ENCODE measurements around the gene DYNLT3.

Gene DYNLT3, protein sequence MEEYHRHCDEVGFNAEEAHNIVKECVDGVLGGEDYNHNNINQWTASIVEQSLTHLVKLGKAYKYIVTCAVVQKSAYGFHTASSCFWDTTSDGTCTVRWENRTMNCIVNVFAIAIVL

DNA sequence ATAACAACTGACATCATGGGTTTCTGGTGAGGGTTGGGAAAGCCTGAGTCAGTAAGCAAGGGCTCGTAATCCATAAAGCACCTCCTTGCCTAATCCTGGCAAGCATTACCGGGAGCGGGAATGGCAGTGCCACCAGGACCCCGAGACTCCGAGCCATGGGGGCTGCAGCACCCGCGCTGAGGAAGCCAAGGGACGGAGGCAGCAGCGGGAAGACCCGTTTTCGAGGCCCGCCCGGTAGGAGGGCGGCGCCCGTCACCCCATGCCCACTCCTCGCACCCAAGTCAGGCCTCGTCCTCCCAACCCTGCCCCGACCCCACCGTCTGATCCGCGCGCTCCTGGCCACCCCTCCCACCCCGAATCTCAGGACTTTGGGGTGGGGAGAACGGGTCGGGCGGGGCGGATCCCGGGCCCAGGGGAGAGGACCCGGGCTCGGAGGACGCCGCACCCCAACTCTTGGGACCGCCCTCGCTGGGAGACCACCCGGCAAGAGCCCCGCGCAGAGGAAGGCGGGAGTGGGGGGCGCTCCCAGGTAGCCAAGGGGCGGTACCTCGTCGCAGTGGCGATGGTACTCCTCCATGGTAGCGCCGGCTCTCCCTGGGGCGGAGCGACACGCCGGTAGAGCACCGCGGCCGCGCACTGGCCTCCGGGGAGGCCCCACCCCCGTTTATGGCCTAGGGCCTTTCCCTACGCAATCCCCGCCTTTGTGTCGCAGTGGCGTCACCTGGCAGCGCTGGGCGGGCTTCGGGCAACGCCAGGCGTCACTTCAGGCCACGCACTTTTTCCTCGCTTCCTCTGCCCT lies at the start of gene DYNLT3:
Gene DYNLT3, minus strand, starts transcription at position 638 of the 799 bp plus-strand sequence. Its CDS starts 61 bp downstream, at position 577.
- TF ChIP-seq, protein P1, sequence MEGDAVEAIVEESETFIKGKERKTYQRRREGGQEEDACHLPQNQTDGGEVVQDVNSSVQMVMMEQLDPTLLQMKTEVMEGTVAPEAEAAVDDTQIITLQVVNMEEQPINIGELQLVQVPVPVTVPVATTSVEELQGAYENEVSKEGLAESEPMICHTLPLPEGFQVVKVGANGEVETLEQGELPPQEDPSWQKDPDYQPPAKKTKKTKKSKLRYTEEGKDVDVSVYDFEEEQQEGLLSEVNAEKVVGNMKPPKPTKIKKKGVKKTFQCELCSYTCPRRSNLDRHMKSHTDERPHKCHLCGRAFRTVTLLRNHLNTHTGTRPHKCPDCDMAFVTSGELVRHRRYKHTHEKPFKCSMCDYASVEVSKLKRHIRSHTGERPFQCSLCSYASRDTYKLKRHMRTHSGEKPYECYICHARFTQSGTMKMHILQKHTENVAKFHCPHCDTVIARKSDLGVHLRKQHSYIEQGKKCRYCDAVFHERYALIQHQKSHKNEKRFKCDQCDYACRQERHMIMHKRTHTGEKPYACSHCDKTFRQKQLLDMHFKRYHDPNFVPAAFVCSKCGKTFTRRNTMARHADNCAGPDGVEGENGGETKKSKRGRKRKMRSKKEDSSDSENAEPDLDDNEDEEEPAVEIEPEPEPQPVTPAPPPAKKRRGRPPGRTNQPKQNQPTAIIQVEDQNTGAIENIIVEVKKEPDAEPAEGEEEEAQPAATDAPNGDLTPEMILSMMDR (IDR thresholded peaks at IDR 0.05; ENCODE audit: low read depth, low read length): no peak
- DNase-seq (ENCODE audit: low read depth in 2 of 2): peak; percentile 72 to 74
- peak within 1 kb of the TSS; percentile 74 for H3K4me3 ChIP-seq (replicated peaks in 1 of 2; ENCODE audit: low read depth in 2 of 2, low read length in 2 of 2)

DNA sequence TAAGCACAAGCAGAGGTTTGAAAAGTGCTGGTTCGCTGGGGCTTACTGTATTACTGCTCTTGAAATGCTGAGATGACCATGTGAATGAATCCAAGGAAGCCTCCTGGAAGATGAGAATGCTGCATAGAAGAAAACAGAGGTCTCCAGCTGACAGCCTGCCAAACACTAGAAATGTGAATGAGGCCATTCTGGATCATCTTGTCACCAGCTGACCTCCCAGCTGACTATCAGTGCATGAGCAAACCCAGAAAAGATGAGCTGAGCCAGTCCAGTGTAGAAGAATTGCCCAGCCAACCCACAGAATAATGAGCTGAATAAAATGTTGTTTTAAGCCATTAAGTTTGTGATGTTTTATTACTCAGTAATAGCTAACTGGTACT lies 49.1 kb upstream of the DYNLT3 start:
- H3K4me3 ChIP-seq (replicated peaks in 1 of 2; ENCODE audit: low read depth in 2 of 2, low read length in 2 of 2): no peak overlapping the region
- TF ChIP-seq, protein P1 (IDR thresholded peaks at IDR 0.05; ENCODE audit: low read depth, low read length): no peak
- DNase-seq (ENCODE audit: low read depth in 2 of 2): no peak

DNA sequence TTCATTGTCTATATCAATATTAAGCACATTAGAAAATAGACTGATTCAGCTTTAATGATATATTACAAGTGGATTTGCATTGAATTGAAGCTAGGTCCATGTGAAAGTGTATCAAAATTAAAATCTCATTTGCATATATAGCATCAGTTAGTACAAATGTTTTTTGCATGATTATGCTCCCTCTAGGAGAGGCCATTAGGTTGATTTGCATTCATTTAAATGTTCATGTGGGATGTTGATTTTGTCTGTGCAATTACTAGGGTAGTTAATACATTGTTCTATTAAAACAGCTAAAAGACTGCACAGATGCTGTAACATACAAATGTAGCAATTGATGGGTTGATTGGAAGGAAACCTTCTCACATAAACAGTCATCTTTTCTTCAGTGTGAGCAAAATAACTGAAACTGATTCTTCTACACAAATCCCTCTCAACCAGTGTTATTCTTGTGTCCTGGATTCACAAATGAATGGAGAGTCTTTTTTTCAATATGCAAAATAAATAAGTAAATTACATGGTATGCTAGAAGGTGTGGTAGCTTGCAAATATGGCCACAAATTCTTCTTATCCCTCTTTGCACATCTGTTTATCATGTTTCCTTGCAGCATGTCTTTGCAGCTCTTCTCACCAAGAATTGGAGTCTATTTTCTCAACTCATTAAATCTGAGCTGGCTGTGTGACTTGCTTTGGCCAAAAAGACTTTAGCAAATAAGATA lies 48.6 kb upstream of the DYNLT3 start:
- no peak overlapping the region for H3K4me3 ChIP-seq (replicated peaks in 1 of 2; ENCODE audit: low read depth in 2 of 2, low read length in 2 of 2)
- DNase-seq (ENCODE audit: low read depth in 2 of 2): no peak
- TF ChIP-seq, protein P1 (IDR thresholded peaks at IDR 0.05; ENCODE audit: low read depth, low read length): no peak

DNA sequence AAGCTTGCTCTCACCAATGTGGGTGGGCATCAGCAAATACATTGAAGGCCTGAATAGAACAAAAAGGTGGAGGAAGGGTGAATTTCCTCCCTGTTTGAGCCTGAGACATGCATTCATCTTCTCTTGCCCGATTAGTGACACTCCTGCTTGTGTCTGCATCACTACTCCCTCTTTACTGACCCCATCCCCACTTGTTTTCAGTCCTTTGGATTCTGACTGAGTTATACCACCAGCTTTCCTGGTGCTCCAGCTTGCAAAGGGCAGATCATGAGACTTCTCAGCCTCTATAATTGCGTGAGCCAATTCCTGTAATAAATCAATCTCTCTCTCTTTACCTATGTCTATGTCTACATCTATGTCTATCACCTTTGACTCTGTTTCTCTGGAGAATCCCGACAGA lies 47.4 kb upstream of the DYNLT3 start:
- TF ChIP-seq, protein P1 (IDR thresholded peaks at IDR 0.05; ENCODE audit: low read depth, low read length): no peak

DNA sequence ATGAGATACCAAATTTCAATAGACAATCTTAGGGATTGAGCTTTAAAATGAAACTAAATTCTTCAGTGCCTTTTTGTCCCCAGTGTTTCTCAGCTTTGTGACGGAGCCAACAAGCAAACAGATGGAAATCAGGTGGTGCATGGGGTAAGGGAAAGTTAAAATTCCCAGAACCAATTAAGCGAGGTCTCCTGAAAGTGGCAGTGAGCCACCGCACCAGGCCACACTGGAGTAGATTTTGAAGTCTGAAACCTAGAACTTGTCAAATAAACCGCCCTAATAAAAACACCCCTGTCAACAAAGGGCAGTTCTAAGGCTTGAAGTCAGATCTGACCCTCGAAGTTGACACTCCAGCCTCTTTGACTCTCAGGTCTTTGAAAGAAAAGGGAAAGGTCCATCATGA lies 40.6 kb upstream of the DYNLT3 start:
- no peak for DNase-seq (ENCODE audit: low read depth in 2 of 2)
- no peak overlapping the region for H3K4me3 ChIP-seq (replicated peaks in 1 of 2; ENCODE audit: low read depth in 2 of 2, low read length in 2 of 2)
- TF ChIP-seq, protein P1 (IDR thresholded peaks at IDR 0.05; ENCODE audit: low read depth, low read length): no peak

More for the DNA sequence above, 47.4 kb upstream of the DYNLT3 start:
- no peak overlapping the region for H3K4me3 ChIP-seq (replicated peaks in 1 of 2; ENCODE audit: low read depth in 2 of 2, low read length in 2 of 2)
- no peak for DNase-seq (ENCODE audit: low read depth in 2 of 2)

DNA sequence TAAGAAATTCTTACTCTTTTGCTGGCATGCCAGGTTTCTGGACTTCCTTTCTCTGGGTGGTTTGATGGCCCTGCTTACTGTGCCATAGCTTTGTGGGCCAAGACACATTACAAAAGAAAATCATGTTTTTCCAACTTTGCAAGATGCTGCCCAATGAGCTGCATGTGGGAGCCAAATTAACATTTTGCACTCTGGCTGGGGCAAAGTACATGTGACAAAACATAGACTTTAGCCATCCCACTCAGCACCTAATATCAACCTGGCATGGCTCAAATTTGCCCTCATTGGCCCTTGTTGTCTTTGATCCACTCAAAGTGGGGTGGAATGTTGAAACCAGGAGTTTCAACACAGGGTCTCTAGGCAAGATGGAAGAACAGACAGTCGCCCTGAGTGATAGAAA lies 40.0 kb upstream of the DYNLT3 start:
- no peak overlapping the region for H3K4me3 ChIP-seq (replicated peaks in 1 of 2; ENCODE audit: low read depth in 2 of 2, low read length in 2 of 2)
- TF ChIP-seq, protein P1 (IDR thresholded peaks at IDR 0.05; ENCODE audit: low read depth, low read length): no peak
- DNase-seq (ENCODE audit: low read depth in 2 of 2): no peak

Measured in cardiac fibroblast (primary cell).